Amniotic epithelial cell (primary cell): ENCODE results near the gene EGR2.

Source experiments
- DNase-seq: peaks from one replicate; pipeline ENCODE4 v3.0.0-alpha.2; 2010; ENCODE audit warnings: low read depth

Gene EGR2

GRCh38 chr10:62816331-62817120 lies at the start of gene EGR2:
Gene EGR2 (minus strand): TSS chr10:62816366. CDS start chr10:62816029, 337 bp downstream.
- peak; percentile 95 for DNase-seq

GRCh38 chr10:62862447-62862846 lies 46.3 kb upstream of the EGR2 start:
- no peak for DNase-seq

GRCh38 chr10:62861507-62861906 lies 45.3 kb upstream of the EGR2 start:
- no peak for DNase-seq

- no peak for DNase-seq
Measured at GRCh38 chr10:62860946-62861345, 44.8 kb upstream of the EGR2 start.

GRCh38 chr10:62858364-62858763 lies 42.2 kb upstream of the EGR2 start:
- DNase-seq: peak; percentile 31

GRCh38 chr10:62856021-62856420 lies 39.9 kb upstream of the EGR2 start:
- DNase-seq: no peak

- DNase-seq: no peak
Measured at GRCh38 chr10:62853710-62854109, 37.5 kb upstream of the EGR2 start.

- DNase-seq: no peak
Measured at GRCh38 chr10:62852961-62853702, 37.0 kb upstream of the EGR2 start.

- DNase-seq: no peak
Measured at GRCh38 chr10:62851442-62851841, 35.3 kb upstream of the EGR2 start.

- DNase-seq: no peak
Measured at GRCh38 chr10:62850646-62851045, 34.5 kb upstream of the EGR2 start.

GRCh38 chr10:62847433-62847832 lies 31.3 kb upstream of the EGR2 start:
- no peak for DNase-seq

- no peak for DNase-seq
Measured at GRCh38 chr10:62844280-62845011, 28.3 kb upstream of the EGR2 start.

GRCh38 chr10:62843600-62843999 lies 27.4 kb upstream of the EGR2 start:
- DNase-seq: no peak

GRCh38 chr10:62842983-62843382 lies 26.8 kb upstream of the EGR2 start:
- DNase-seq: no peak

- DNase-seq: no peak
Measured at GRCh38 chr10:62839590-62839989, 23.4 kb upstream of the EGR2 start.

GRCh38 chr10:62831346-62831745 lies 15.2 kb upstream of the EGR2 start:
- peak; percentile 89 for DNase-seq

GRCh38 chr10:62830679-62831078 lies 14.5 kb upstream of the EGR2 start:
- no peak for DNase-seq

GRCh38 chr10:62829622-62830021 lies 13.5 kb upstream of the EGR2 start:
- no peak for DNase-seq

- no peak for DNase-seq
Measured at GRCh38 chr10:62826273-62826672, 10.1 kb upstream of the EGR2 start.

GRCh38 chr10:62820586-62820985 lies 4.4 kb upstream of the EGR2 start:
- DNase-seq: no peak

- no peak for DNase-seq
Measured at GRCh38 chr10:62819141-62819920, 3.2 kb upstream of the EGR2 start.

- no peak for DNase-seq
Measured at GRCh38 chr10:62818426-62819011, 2.4 kb upstream of the EGR2 start.
